HG03039 (cell line): ENCODE data around the gene ASTN2.

ENCODE experiments used
- ATAC-seq: cut with Tn5 transposase; IDR thresholded peaks from one replicate; pipeline ENCODE4 v1.9.1; 2021; ENCODE audit warnings: mild to moderate bottlenecking, moderate library complexity; ENCODE audit not compliant: unreplicated experiment

Gene ASTN2

DNA sequence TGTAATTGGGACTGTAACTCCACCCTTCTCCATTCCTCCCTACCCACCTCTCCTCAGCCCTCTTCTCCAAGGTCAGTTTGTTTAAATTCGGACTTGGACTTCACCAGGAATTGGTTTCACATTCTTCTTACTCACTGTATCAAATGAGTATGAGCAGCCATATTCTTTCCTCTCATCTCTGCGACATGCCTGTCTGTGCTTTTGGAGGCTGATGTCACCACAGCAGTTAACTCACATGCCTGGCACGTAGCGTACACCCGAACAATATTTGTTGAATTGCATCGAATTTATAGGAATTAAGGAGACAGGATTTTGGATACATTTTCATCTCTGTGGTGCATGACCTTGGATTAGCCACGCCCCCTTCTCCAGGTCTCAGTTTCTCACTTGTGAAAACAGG, 291.1 kb downstream of the ASTN2 start:
- no peak for ATAC-seq

GRCh38 chr9:117122953-117123352, 291.9 kb downstream of the ASTN2 start:
- no peak for ATAC-seq

DNA sequence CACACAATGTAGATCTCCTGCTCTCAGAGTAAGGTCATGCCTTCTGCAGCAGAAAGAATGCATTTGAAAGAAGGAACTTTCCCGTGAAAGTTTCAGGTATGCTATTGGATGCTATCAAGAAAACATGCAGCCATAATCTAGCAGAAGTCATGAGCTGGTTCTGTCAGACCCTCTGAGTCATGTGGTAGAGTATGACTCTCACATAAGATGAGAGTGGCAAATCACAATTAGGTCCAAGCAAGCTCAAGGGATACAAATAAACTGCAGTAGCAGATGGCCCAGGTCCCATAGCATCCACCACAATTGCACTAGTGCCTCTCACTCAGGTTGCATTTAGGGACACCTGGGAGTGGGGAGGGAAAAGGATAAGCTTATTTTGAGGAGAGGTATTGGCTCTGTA, 292.8 kb downstream of the ASTN2 start:
- no peak for ATAC-seq

DNA sequence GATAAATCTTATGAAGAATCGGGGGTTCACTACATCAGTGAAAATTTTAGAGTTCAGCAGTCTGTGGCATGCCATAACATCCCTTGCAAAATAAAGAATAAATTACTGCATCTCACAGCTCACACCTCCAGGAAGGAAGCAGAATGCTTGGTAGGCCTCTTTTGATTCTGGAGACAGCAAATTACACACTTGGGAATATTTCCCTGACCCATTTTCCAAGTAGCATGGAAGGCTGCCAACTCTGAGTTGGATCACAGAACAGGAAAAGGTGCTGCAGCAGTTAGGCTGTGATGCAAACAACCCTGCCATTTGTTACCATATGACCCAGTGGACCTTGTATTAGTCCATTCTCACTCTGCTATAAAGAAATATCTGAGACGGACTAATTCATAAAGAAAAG, 293.5 kb downstream of the ASTN2 start:
- ATAC-seq = no peak

DNA sequence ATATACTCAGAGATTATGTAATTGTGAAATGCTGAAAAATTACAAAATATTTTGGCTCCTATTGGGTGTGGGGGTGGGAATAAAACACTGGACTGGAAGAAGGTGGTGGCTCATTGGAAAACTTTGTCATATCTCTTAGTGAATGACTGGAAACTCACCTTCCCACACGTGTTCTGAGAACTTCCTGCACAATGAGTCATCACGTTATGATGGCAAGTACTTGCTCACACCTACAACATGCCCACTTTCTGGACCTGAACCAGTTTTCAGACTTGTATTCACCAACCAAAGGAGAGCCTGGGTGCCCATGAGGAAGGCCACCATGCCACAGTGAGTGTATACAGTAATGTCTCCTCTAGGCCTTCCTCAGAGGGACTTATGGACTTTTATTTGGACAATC, 294.8 kb downstream of the ASTN2 start:
- ATAC-seq = no peak

GRCh38 chr9:117116084-117116483, 298.8 kb downstream of the ASTN2 start:
- ATAC-seq = peak; percentile 87

- no peak for ATAC-seq
Measured at GRCh38 chr9:117114768-117115167, 300.1 kb downstream of the ASTN2 start.

DNA sequence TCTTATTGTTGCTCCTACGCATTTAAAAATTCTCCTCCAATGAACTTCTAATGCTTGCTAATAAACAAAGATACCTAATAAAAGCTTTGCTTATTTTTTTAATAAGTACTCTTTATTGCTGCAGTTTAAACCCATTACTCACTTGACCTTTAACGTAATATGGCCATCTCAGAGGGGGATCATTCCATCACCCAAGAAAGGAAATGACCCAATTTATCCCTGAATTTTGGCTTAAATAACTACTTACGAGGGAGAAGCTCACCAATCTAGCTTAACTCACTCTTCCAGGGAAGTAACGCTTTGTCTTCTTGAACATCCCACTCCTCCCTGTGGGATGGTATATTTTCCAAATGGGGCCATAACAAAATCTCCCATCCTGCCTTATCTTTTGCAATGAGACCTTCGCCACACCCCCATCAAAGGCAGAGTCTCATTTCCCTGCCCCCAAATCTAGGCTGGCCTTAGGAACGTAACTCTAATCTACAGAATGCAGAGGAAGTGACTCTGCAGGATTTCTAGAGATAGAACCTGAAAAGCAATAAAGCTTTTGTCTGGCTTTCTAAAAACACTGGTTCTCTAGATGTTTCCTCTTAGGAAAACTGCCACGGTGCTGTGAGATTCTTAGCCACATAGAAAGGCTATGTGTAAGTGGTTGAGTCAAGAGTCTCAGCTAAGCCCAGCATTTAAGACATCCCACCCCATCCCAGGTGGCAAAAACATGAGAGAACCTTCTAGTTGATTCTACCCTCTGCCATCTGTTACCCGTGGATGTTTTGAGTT, 310.0 kb downstream of the ASTN2 start:
- no peak for ATAC-seq

GRCh38 chr9:117104206-117104605, 310.7 kb downstream of the ASTN2 start:
- no peak for ATAC-seq

- no peak for ATAC-seq
Measured at GRCh38 chr9:117103438-117104110, 311.3 kb downstream of the ASTN2 start.

- no peak for ATAC-seq
Measured at GRCh38 chr9:117101008-117101407, 313.8 kb downstream of the ASTN2 start.

DNA sequence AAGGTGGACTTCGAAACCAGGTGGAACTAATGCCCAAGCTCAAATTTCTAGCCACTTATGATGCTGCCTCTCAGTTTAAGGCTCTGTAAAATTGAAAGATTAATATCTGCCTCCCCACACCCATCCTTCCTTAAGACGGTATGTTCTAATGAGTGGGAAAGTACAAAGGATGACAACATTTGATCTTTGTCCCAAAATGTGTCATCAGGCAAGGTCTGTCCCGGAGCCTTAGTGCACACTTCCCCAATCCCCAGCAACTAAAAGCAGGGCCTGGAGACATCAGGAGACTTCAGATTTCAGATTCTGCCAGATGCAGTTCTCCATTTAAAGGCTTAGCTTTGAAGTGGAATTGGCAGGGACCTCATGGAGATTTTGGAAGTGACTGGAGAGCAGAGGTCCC, 316.5 kb downstream of the ASTN2 start:
- no peak for ATAC-seq

DNA sequence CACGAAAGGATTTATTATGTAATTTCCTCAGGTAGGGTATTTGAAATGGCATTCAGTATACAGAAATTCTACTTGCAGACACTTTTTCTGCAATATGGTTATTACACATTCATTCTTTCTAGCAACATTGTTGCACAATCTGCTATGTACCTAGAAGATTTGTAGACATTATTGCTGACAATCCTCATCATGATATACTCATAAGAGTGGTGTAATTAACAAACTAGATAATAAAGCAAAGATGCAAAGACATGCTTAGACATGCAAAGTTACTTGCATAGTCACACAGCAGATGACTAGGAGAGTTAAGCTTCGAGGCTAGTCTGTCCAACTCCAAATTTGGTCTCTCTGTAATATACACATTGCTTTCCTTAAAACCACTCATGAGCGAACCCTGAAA, 317.1 kb downstream of the ASTN2 start:
- no peak for ATAC-seq

- ATAC-seq = no peak
Measured at GRCh38 chr9:117096138-117096537, 318.7 kb downstream of the ASTN2 start.

- no peak for ATAC-seq
Measured at GRCh38 chr9:117095081-117095480, 319.8 kb downstream of the ASTN2 start.

GRCh38 chr9:117093891-117094844, 320.7 kb downstream of the ASTN2 start:
- no peak for ATAC-seq

DNA sequence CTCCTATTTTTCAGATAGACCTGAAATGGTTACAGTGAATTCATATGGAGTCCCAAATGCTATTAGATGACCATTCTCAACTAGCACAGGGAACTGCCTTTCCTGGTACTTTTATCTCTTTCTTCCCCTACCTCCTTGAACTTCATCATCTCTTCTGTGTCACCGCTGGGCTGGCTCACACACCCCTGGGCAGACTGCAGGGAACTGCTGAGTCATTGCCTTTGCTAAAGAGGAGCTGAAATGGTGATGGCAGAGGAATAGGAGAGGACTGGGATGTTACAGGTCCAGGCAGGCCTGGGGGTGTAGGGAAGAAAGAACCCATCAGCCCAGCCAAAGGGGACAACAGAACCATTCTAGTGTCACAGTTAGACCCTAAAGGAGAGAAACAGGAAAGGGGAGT, 322.3 kb downstream of the ASTN2 start:
- no peak for ATAC-seq

DNA sequence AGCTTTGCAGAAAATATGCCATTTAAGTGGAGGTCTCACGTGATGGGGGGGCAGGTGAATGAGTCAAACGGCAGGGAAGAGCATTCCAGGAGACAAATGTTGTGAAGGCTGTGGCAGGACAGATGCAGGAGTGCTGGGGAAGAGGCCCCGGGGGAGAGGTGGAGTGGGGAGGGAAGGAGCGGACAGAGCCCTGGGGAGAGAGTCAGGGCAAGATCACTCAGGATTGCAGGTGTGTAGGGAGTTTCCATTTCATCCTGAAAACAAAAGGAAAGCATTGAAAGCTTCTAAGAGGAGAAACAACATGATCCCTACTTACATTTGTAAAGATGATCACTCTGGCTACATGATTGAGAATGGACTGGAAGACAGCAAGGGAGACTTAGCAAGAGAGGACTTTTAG, 323.3 kb downstream of the ASTN2 start:
- no peak for ATAC-seq

DNA sequence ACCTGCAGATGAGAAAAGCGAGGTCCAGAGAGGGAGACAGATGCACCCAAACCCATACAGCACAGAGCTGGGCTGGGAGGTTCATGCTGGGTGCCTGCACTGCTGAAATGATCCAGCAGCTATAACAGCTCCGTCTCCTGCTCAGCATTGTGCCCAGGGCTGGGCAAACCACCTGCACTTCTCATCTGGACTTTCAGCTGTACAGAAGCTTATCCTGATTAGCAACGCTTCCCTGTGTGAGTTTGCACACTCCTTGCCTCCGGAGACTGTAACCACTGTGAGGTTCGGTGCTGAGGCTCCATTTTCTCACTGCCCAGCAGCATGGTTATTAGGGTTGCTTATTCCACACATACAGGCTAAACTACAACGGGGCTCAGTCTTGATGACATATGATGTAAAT, 326.1 kb downstream of the ASTN2 start:
- no peak for ATAC-seq

DNA sequence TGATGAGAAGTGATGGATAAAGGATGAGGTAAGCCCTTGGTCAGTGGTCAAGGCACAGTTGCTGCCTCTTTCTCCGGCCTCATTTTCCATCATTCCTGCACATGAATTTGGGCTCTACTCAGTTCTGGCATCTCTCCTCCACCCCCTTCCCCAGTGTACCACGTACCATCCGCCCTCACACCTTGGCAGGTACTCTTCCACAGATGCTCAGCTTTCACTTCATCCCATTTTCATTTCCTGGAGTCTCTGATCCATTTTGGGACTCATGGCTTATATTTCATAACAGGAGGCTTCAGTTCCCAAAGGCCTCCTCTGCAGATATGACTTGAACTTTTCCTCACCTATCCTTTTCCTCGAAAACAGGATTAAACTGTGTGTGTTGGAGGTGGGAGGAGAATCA, 326.7 kb downstream of the ASTN2 start:
- ATAC-seq = no peak

- no peak for ATAC-seq
Measured at GRCh38 chr9:117084221-117084620, 330.6 kb downstream of the ASTN2 start.
